Astrocyte (in vitro differentiated cells and primary cell): ENCODE measurements around the gene CAPN5. TPM values are rescaled to one million over a fixed set of nuclear protein-coding genes. Genes with fewer than 3 reads are reported as not detected.
A peak's percentile ranks its signal among the peaks of the same experiment; 100 is the strongest.

Experiments
- DNase-seq: peaks from one replicate; pipeline ENCODE4 v3.0.0-alpha.2; 2010; ENCODE audit warnings: low read depth
- FAIRE-seq: peaks from 2 replicates; lab custom pipeline; 2011; peaks lifted over from hg19 to GRCh38; lab: Jason Lieb, UNC
- H2AFZ ChIP-seq: 2 replicates; pipeline ENCODE4 v1.6.0; 2012; ENCODE audit warnings: low read depth, low read length, inconsistent platforms
- H3K27ac ChIP-seq: 2 replicates; pipeline ENCODE4 v1.5.1; 2011; ENCODE audit warnings: low read depth, low read length, inconsistent platforms
- H3K27me3 ChIP-seq: 2 replicates; pipeline ENCODE4 v1.6.0; 2011; ENCODE audit warnings: low read length, inconsistent platforms; ENCODE audit not compliant: insufficient read depth
- H3K36me3 ChIP-seq: 2 replicates; pipeline ENCODE4 v1.5.1; 2011; ENCODE audit warnings: low read length, inconsistent platforms; ENCODE audit not compliant: insufficient read depth
- H3K4me1 ChIP-seq: 2 replicates; pipeline ENCODE4 v1.5.1; 2011; ENCODE audit warnings: low read length, inconsistent platforms; ENCODE audit not compliant: insufficient read depth
- H3K4me2 ChIP-seq: 2 replicates; pipeline ENCODE4 v1.6.0; 2012; ENCODE audit warnings: low read length, inconsistent platforms
- H3K4me3 ChIP-seq: 2 replicates; pipeline ENCODE4 v1.5.1; 2011; ENCODE audit warnings: low read depth, mild to moderate bottlenecking, low read length, inconsistent platforms; ENCODE audit not compliant: insufficient read depth
- H3K79me2 ChIP-seq: 2 replicates; pipeline ENCODE4 v1.6.0; 2012; ENCODE audit warnings: mild to moderate bottlenecking, low read length, inconsistent platforms; ENCODE audit not compliant: insufficient read depth
- H3K9ac ChIP-seq: 2 replicates; pipeline ENCODE4 v1.6.0; 2012; ENCODE audit warnings: mild to moderate bottlenecking, low read length, inconsistent platforms
- H3K9me3 ChIP-seq: 2 replicates; pipeline ENCODE4 v1.5.1; 2012; ENCODE audit warnings: low read depth, mild to moderate bottlenecking, low read length, inconsistent platforms; ENCODE audit not compliant: insufficient read depth
- H4K20me1 ChIP-seq: 2 replicates; pipeline ENCODE4 v1.6.0; 2012; ENCODE audit warnings: low read length, inconsistent platforms; ENCODE audit not compliant: insufficient read depth
- H3K27ac Mint-ChIP-seq: one replicate; pipeline ENCODE4 v1.8.0; 2021; ENCODE audit warnings: mild to moderate bottlenecking, mixed read lengths; ENCODE audit not compliant: unreplicated experiment
- H3K27me3 Mint-ChIP-seq: one replicate; pipeline ENCODE4 v1.8.0; 2021; ENCODE audit warnings: low read depth, mixed read lengths; ENCODE audit not compliant: unreplicated experiment
- H3K36me3 Mint-ChIP-seq: one replicate; pipeline ENCODE4 v1.8.0; 2021; ENCODE audit warnings: low read depth, mixed read lengths; ENCODE audit not compliant: unreplicated experiment
- H3K4me1 Mint-ChIP-seq: one replicate; pipeline ENCODE4 v1.8.0; 2021; ENCODE audit warnings: low read depth, mixed read lengths; ENCODE audit not compliant: unreplicated experiment
- H3K4me3 Mint-ChIP-seq: one replicate; pipeline ENCODE4 v1.8.0; 2021; ENCODE audit warnings: mild to moderate bottlenecking, moderate library complexity, mixed read lengths; ENCODE audit not compliant: unreplicated experiment
- H3K9me3 Mint-ChIP-seq: one replicate; pipeline ENCODE4 v1.8.0; 2021; ENCODE audit warnings: mild to moderate bottlenecking, mixed read lengths; ENCODE audit not compliant: unreplicated experiment
- EZH2 ChIP-seq: IDR thresholded peaks from 2 replicates; pipeline ENCODE4 v1.6.1; 2012; ENCODE audit warnings: mild to moderate bottlenecking, low read length, inconsistent platforms; ENCODE audit not compliant: insufficient read depth
- total RNA-seq: library from RNA; stranded (reverse); gene quantifications from 2 replicates; pipeline ENCODE4 v1.2.1, GENCODE V29; 2021
- TF ChIP-seq, protein P1 (sequence below): IDR thresholded peaks from 2 replicates; pipeline ENCODE4 v1.5.1; 2011; ENCODE audit warnings: low read depth, mild to moderate bottlenecking, inconsistent platforms, low read length, moderate library complexity; ENCODE audit not compliant: insufficient read depth

Gene CAPN5
- total RNA-seq, 1 donor from 2014 or later, result 17.4 TPM

DNA sequence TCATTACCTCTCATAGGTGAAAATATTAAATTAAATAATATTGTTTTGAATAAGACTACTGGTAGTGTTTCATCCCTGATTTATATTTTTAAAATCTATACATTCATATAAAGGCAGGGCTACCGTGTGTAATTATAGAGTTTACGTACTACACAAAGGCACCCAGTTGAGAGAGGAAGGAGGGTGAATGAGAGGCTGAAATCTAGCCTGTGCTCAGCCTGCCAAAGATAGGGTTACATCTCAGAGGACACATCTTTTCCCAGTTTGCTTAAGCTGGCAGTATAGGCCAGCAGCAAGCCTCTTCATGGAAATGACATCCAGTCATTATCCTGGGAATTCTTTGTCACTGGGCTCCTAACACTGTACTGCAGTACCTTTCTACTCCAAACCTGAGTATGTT, 40.0 kb upstream of the CAPN5 start:
- Mint-ChIP-seq H3K36me3 (peaks cover 2% of the 10 kb centered on the region), H3K27me3 (peaks cover 20% of the 10 kb centered on the region), H3K4me3 (no peak overlapping the region), H3K9me3 (no peaks in the 10 kb centered on the region), H3K4me1 (peaks cover 4% of the 10 kb centered on the region), H3K27ac (no peak overlapping the region)
- no peak overlapping the region for H3K4me3 ChIP-seq
- no peaks in the 10 kb centered on the region for H3K79me2 ChIP-seq
- no peak overlapping the region for H3K27ac ChIP-seq
- H3K27me3 ChIP-seq, result peaks cover 16% of the 10 kb centered on the region
- H2AFZ ChIP-seq, result no peak overlapping the region
- no peaks in the 10 kb centered on the region for H3K4me1 ChIP-seq
- no peaks in the 10 kb centered on the region for H3K36me3 ChIP-seq
- H3K9me3 ChIP-seq, result no peaks in the 10 kb centered on the region
- no peak overlapping the region for H3K9ac ChIP-seq
- no peaks in the 10 kb centered on the region for H4K20me1 ChIP-seq
- no peak overlapping the region for H3K4me2 ChIP-seq
- FAIRE-seq (no peak), DNase-seq (no peak)
- TF ChIP-seq EZH2, result no peak
- TF ChIP-seq, protein P1, sequence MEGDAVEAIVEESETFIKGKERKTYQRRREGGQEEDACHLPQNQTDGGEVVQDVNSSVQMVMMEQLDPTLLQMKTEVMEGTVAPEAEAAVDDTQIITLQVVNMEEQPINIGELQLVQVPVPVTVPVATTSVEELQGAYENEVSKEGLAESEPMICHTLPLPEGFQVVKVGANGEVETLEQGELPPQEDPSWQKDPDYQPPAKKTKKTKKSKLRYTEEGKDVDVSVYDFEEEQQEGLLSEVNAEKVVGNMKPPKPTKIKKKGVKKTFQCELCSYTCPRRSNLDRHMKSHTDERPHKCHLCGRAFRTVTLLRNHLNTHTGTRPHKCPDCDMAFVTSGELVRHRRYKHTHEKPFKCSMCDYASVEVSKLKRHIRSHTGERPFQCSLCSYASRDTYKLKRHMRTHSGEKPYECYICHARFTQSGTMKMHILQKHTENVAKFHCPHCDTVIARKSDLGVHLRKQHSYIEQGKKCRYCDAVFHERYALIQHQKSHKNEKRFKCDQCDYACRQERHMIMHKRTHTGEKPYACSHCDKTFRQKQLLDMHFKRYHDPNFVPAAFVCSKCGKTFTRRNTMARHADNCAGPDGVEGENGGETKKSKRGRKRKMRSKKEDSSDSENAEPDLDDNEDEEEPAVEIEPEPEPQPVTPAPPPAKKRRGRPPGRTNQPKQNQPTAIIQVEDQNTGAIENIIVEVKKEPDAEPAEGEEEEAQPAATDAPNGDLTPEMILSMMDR, result no peak

- Histone ChIP-seq H3K36me3 (no peaks in the 10 kb centered on the region), H3K79me2 (no peaks in the 10 kb centered on the region), H3K4me3 (no peak overlapping the region), H3K27me3 (peaks cover 16% of the 10 kb centered on the region), H3K4me1 (no peaks in the 10 kb centered on the region), H2AFZ (no peak overlapping the region), H3K4me2 (no peak overlapping the region), H3K9me3 (no peaks in the 10 kb centered on the region), H3K27ac (no peak overlapping the region), H3K9ac (no peak overlapping the region), H4K20me1 (no peaks in the 10 kb centered on the region)
- Mint-ChIP-seq H3K36me3 (peaks cover 2% of the 10 kb centered on the region), H3K27ac (no peak overlapping the region), H3K9me3 (no peaks in the 10 kb centered on the region), H3K4me3 (no peak overlapping the region), H3K27me3 (peaks cover 20% of the 10 kb centered on the region), H3K4me1 (peaks cover 4% of the 10 kb centered on the region)
- no peak for TF ChIP-seq EZH2
- TF ChIP-seq, protein P1, result no peak
- FAIRE-seq, result no peak
- DNase-seq, result peak; percentile 71
Observed at GRCh38 chr11:77027275-77027674, 39.5 kb upstream of the CAPN5 start.

GRCh38 chr11:77029829-77030228, 36.9 kb upstream of the CAPN5 start:
- H3K36me3 ChIP-seq, result no peaks in the 10 kb centered on the region
- no peaks in the 10 kb centered on the region for H4K20me1 ChIP-seq
- peaks cover 2% of the 10 kb centered on the region for H3K36me3 Mint-ChIP-seq
- H3K27me3 ChIP-seq, result peaks cover 16% of the 10 kb centered on the region
- DNase-seq (no peak), FAIRE-seq (no peak)
- H3K4me2 ChIP-seq, result no peak overlapping the region
- no peak for TF ChIP-seq EZH2
- TF ChIP-seq, protein P1, result no peak
- H3K4me1 Mint-ChIP-seq, result peaks cover 8% of the 10 kb centered on the region
- H3K79me2 ChIP-seq, result no peaks in the 10 kb centered on the region
- no peaks in the 10 kb centered on the region for H3K9me3 Mint-ChIP-seq
- H3K4me3 ChIP-seq, result no peak overlapping the region
- H3K9ac ChIP-seq, result no peak overlapping the region
- H3K27ac Mint-ChIP-seq, result no peak overlapping the region
- H3K27me3 Mint-ChIP-seq, result peaks cover 20% of the 10 kb centered on the region
- no peaks in the 10 kb centered on the region for H3K9me3 ChIP-seq
- no peak overlapping the region for H3K4me3 Mint-ChIP-seq
- no peak overlapping the region for H2AFZ ChIP-seq
- no peak overlapping the region for H3K27ac ChIP-seq
- no peaks in the 10 kb centered on the region for H3K4me1 ChIP-seq
